Kidney epithelial cell (primary cell): Measurements from ENCODE around the gene ANKRD31. TPM values are rescaled to one million over a fixed set of nuclear protein-coding genes. Genes with fewer than 3 reads are reported as not detected.
"Not testable (repeated sequence)": the region's sequence is repeated elsewhere in the genome, so short reads cannot be mapped to it uniquely, and the experiment has no call there.

ENCODE experiments used
- DNase-seq: peaks from one replicate; pipeline ENCODE4 v3.0.0-alpha.2; 2010; ENCODE audit warnings: low read depth
- H3K27me3 ChIP-seq: 2 replicates; pipeline ENCODE4 v1.6.0; 2011; ENCODE audit warnings: low read length; ENCODE audit not compliant: control insufficient read depth, insufficient read depth
- H3K36me3 ChIP-seq: 2 replicates; pipeline ENCODE4 v1.5.1; 2011; ENCODE audit warnings: low read length; ENCODE audit not compliant: control insufficient read depth, insufficient read depth
- H3K4me3 ChIP-seq: 2 replicates; pipeline ENCODE4 v1.5.1; 2011; ENCODE audit warnings: low read depth, mild to moderate bottlenecking, control low read depth, low read length
- total RNA-seq: library from RNA; depleted of rRNA; stranded (reverse); fragments of >200 nt; gene quantifications from 2 replicates; pipeline ENCODE4 v1.2.3, GENCODE V29; 2015
- TF ChIP-seq, protein P1 (sequence below): IDR thresholded peaks from 2 replicates; pipeline ENCODE4 v1.5.1; 2011; ENCODE audit warnings: mild to moderate bottlenecking, moderate library complexity, low read length, control low read depth, inconsistent platforms; ENCODE audit not compliant: insufficient read depth, poor library complexity, severe bottlenecking

The ANKRD31 gene
- total RNA-seq, 1 donor from 2014 or later = 0.21 TPM

GRCh38 chr5:75277463-75277862 lies 40.8 kb upstream of the ANKRD31 start:
- Histone ChIP-seq H3K4me3 (no peak overlapping the region), H3K27me3 (no peaks in the 10 kb centered on the region), H3K36me3 (no peaks in the 10 kb centered on the region)
- TF ChIP-seq, protein P1, sequence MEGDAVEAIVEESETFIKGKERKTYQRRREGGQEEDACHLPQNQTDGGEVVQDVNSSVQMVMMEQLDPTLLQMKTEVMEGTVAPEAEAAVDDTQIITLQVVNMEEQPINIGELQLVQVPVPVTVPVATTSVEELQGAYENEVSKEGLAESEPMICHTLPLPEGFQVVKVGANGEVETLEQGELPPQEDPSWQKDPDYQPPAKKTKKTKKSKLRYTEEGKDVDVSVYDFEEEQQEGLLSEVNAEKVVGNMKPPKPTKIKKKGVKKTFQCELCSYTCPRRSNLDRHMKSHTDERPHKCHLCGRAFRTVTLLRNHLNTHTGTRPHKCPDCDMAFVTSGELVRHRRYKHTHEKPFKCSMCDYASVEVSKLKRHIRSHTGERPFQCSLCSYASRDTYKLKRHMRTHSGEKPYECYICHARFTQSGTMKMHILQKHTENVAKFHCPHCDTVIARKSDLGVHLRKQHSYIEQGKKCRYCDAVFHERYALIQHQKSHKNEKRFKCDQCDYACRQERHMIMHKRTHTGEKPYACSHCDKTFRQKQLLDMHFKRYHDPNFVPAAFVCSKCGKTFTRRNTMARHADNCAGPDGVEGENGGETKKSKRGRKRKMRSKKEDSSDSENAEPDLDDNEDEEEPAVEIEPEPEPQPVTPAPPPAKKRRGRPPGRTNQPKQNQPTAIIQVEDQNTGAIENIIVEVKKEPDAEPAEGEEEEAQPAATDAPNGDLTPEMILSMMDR = no peak
- DNase-seq = no peak

DNA sequence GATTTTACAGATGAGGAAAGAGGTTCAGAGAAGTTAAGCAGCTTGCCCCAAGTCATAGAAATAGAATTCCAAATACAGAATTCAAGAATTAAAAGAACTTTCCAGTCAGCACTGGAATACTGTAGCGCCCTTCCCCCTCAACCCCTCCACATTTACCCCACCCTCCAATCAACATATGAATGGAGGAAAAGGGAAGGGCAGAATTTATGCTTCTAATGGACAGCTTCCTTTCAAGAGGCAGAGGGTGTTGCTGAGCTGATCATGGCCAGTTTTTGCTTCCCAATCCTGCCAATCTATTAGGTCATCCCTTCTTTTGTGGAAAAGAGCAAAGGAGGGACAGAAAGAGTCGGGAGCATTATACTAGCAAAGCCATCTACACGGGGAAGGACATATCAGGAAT lies 39.1 kb upstream of the ANKRD31 start:
- no peak for DNase-seq
- TF ChIP-seq, protein P1 = no peak
- H3K36me3 ChIP-seq = no peaks in the 10 kb centered on the region
- no peaks in the 10 kb centered on the region for H3K27me3 ChIP-seq
- no peak overlapping the region for H3K4me3 ChIP-seq

GRCh38 chr5:75275147-75275546 lies 38.5 kb upstream of the ANKRD31 start:
- TF ChIP-seq, protein P1 = no peak
- Histone ChIP-seq H3K27me3 (no peaks in the 10 kb centered on the region), H3K36me3 (no peaks in the 10 kb centered on the region), H3K4me3 (no peak overlapping the region)
- no peak for DNase-seq

DNA sequence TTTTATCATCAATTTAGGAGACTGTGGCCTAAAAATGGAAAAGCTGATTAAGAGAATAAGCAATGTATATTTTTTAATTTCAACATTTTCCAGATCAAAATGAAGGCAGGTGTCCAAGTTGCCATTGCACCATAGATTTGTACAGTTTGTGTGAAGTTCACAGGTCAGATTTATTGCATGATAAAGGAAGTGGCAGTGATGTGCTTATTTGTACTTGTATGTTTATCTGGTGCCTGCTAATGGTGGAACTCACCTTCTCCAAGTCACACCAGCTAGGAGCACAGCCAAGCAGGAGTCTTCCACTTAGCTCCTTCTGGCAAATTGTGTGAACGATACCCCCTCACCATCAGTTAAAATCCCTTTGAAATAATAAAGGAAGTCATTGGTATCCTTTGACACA lies 37.8 kb upstream of the ANKRD31 start:
- no peak for DNase-seq
- Histone ChIP-seq H3K4me3 (no peak overlapping the region), H3K27me3 (no peaks in the 10 kb centered on the region), H3K36me3 (no peaks in the 10 kb centered on the region)
- TF ChIP-seq, protein P1 = no peak

DNA sequence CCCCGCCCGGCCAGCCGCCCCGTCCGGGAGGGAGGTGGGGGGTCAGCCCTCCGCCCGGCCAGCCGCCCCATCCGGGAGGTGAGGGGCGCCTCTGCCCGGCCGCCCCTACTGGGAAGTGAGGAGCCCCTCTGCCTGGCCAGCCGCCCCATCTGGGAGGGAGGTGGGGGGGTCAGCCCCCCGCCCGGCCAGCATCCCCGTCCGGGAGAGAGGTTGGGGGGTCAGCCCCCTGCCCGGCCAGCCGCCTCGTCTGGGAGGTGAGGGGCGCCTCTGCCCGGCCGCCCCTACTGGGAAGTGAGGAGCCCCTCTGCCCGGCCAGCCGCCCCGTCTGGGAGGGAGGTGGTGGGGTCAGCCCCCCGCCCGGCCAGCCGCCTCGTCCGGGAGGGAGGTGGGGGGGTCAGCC lies 33.9 kb upstream of the ANKRD31 start:
- not testable (repeated sequence) for H3K27me3 ChIP-seq, H3K36me3 ChIP-seq, H3K4me3 ChIP-seq, DNase-seq

GRCh38 chr5:75265731-75266130 lies 29.1 kb upstream of the ANKRD31 start:
- Histone ChIP-seq H3K27me3 (no peaks in the 10 kb centered on the region), H3K36me3 (no peaks in the 10 kb centered on the region), H3K4me3 (no peak overlapping the region)
- TF ChIP-seq, protein P1 = peak; percentile 72
- no peak for DNase-seq
